SIG-M5 (cell line): ENCODE data around the gene PDZD2.

Experiments
- DNase-seq: peaks from one replicate; lab custom pipeline; 2025; lab: John Stamatoyannopoulos, UW

Gene PDZD2

GRCh38 chr5:31880449-31880848 is 241.5 kb downstream of the PDZD2 start:
- no peak for DNase-seq

GRCh38 chr5:31884896-31885295 is 246.0 kb downstream of the PDZD2 start:
- no peak for DNase-seq

- no peak for DNase-seq
Observed at GRCh38 chr5:31886206-31886605, 247.3 kb downstream of the PDZD2 start.

GRCh38 chr5:31887556-31887955 is 248.6 kb downstream of the PDZD2 start:
- no peak for DNase-seq

- no peak for DNase-seq
Observed at GRCh38 chr5:31888564-31888963, 249.6 kb downstream of the PDZD2 start.

GRCh38 chr5:31889001-31889561 is 250.2 kb downstream of the PDZD2 start:
- DNase-seq, result no peak

GRCh38 chr5:31890046-31890445 is 251.1 kb downstream of the PDZD2 start:
- DNase-seq, result no peak

GRCh38 chr5:31894141-31894540 is 255.2 kb downstream of the PDZD2 start:
- no peak for DNase-seq

- no peak for DNase-seq
Observed at GRCh38 chr5:31895199-31895820, 256.4 kb downstream of the PDZD2 start.

GRCh38 chr5:31898036-31898632 is 259.2 kb downstream of the PDZD2 start:
- DNase-seq, result no peak

- DNase-seq, result no peak
Observed at GRCh38 chr5:31900296-31900865, 261.4 kb downstream of the PDZD2 start.

GRCh38 chr5:31901807-31902530 is 263.0 kb downstream of the PDZD2 start:
- DNase-seq, result no peak

GRCh38 chr5:31908396-31908795 is 269.5 kb downstream of the PDZD2 start:
- DNase-seq, result no peak

GRCh38 chr5:31909073-31909472 is 270.1 kb downstream of the PDZD2 start:
- DNase-seq, result no peak

GRCh38 chr5:31911291-31912265 is 272.6 kb downstream of the PDZD2 start:
- DNase-seq, result no peak

- DNase-seq, result no peak
Observed at GRCh38 chr5:31913808-31914207, 274.9 kb downstream of the PDZD2 start.

- DNase-seq, result no peak
Observed at GRCh38 chr5:31916327-31916726, 277.4 kb downstream of the PDZD2 start.

GRCh38 chr5:31918739-31919138 is 279.8 kb downstream of the PDZD2 start:
- no peak for DNase-seq

- DNase-seq, result no peak
Observed at GRCh38 chr5:31921852-31922305, 282.9 kb downstream of the PDZD2 start.

- no peak for DNase-seq
Observed at GRCh38 chr5:31924005-31924404, 285.1 kb downstream of the PDZD2 start.

- DNase-seq, result no peak
Observed at GRCh38 chr5:31931874-31932273, 292.9 kb downstream of the PDZD2 start.
